Heart left ventricle (tissue), 13 donors: ENCODE measurements around the gene NOP9.

Experiments
- POLR2A ChIP-seq, 2 donors: fragments of 450-650 bp; IDR thresholded peaks; one replicate each; pipeline ENCODE4 v1.6.1; 2017; ENCODE audit warnings: antibody characterized with exemption in 2 of 2, mild to moderate bottlenecking in 2 of 2, moderate library complexity in 2 of 2
- TF ChIP-seq, protein P1 (sequence below), 12 donors: fragments of 200-600 bp; sonication (generic) in 4 of 12; IDR thresholded peaks; one replicate each; pipeline versions ENCODE4 v1.5.0 to v1.8.0; 2018 to 2022; ENCODE audit warnings: antibody characterized with exemption in 12 of 12, mild to moderate bottlenecking in 5 of 12
- donor health status: ischemic (EF 13 %, LVEDD 7.1; RV severe dilation, severe dysfunction).
- donor health status: DM: no; HTN: yes; CAD: no.
- donor health status: DM: no; HTN: no; CAD: no.
- donor health status: ischemic (EF 25% LVEDD 6.9; RV normal size, moderate dysfunction).
- donor health status: ischemic (EF 25% LVEDD 5.7; RV mildly dilated, moderate dysfunction).
- donor health status: ischemic (EF 35%, LVEDD 5.7; RV mildly dilated, moderate dysfunction).
- donor health status: nonischemic (EF 11% LVEDD 7.7; RV severe dilation, severe dysfunction).
- donor health status: DM: yes; HTN: yes; CAD: no.
- donor health status: PGD.
- donor health status: ischemic (EF 29% LVEDD 5.4; RV normal size, mild dysfunction).
- donor health status: nonischemic (EF 23%, LVEDD 6.1; RV moderate dilation, normal function).

- TF ChIP-seq, protein P1, sequence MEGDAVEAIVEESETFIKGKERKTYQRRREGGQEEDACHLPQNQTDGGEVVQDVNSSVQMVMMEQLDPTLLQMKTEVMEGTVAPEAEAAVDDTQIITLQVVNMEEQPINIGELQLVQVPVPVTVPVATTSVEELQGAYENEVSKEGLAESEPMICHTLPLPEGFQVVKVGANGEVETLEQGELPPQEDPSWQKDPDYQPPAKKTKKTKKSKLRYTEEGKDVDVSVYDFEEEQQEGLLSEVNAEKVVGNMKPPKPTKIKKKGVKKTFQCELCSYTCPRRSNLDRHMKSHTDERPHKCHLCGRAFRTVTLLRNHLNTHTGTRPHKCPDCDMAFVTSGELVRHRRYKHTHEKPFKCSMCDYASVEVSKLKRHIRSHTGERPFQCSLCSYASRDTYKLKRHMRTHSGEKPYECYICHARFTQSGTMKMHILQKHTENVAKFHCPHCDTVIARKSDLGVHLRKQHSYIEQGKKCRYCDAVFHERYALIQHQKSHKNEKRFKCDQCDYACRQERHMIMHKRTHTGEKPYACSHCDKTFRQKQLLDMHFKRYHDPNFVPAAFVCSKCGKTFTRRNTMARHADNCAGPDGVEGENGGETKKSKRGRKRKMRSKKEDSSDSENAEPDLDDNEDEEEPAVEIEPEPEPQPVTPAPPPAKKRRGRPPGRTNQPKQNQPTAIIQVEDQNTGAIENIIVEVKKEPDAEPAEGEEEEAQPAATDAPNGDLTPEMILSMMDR (IDR thresholded peaks at IDR 0.05): no peak
- TF ChIP-seq POLR2A (IDR thresholded peaks at IDR 0.05): no peak
These were observed 777 bp upstream of the NOP9 start for GRCh38 chr14:24298892-24299254.
